ENCODE measurements around the gene LIMS1.
"Not testable (repeated sequence)": the region's sequence is repeated elsewhere in the genome, so short reads cannot be mapped to it uniquely, and the experiment has no call there.

Gene LIMS1

GRCh38 chr2:108589372-108589771 is 55.1 kb downstream of the LIMS1 start:
- no peak for DNase-seq

GRCh38 chr2:108589781-108590180 is 55.5 kb downstream of the LIMS1 start:
- no peak for DNase-seq

- no peak for DNase-seq
Measured at GRCh38 chr2:108591163-108591562, 56.9 kb downstream of the LIMS1 start.

- no peak for DNase-seq
Measured at GRCh38 chr2:108593547-108594098, 59.4 kb downstream of the LIMS1 start.

GRCh38 chr2:108594132-108594981 is 60.1 kb downstream of the LIMS1 start:
- DNase-seq = no peak

GRCh38 chr2:108594982-108595464 is 60.8 kb downstream of the LIMS1 start:
- no peak for DNase-seq

GRCh38 chr2:108595771-108596170 is 61.5 kb downstream of the LIMS1 start:
- peak; percentile 16 for DNase-seq

GRCh38 chr2:108597105-108597744 is 63.0 kb downstream of the LIMS1 start:
- peak; percentile 25 for DNase-seq

GRCh38 chr2:108601199-108601598 is 66.9 kb downstream of the LIMS1 start:
- not testable (repeated sequence) for DNase-seq

GRCh38 chr2:108602422-108602821 is 68.2 kb downstream of the LIMS1 start:
- no peak for DNase-seq

GRCh38 chr2:108604196-108604595 is 69.9 kb downstream of the LIMS1 start:
- DNase-seq = no peak

- no peak for DNase-seq
Measured at GRCh38 chr2:108605947-108606346, 71.7 kb downstream of the LIMS1 start.

GRCh38 chr2:108607706-108608301 is 73.5 kb downstream of the LIMS1 start:
- DNase-seq = peak; percentile 49

- no peak for DNase-seq
Measured at GRCh38 chr2:108611021-108611420, 76.8 kb downstream of the LIMS1 start.

- DNase-seq = no peak
Measured at GRCh38 chr2:108612153-108612513, 77.9 kb downstream of the LIMS1 start.

- DNase-seq = no peak
Measured at GRCh38 chr2:108612514-108613183, 78.4 kb downstream of the LIMS1 start.

GRCh38 chr2:108613261-108614042 is 79.2 kb downstream of the LIMS1 start:
- DNase-seq = no peak

GRCh38 chr2:108614043-108614545 is 79.8 kb downstream of the LIMS1 start:
- no peak for DNase-seq

GRCh38 chr2:108614659-108615058 is 80.4 kb downstream of the LIMS1 start:
- no peak for DNase-seq

- DNase-seq = no peak
Measured at GRCh38 chr2:108615480-108616090, 81.3 kb downstream of the LIMS1 start.

GRCh38 chr2:108616318-108616717 is 82.0 kb downstream of the LIMS1 start:
- DNase-seq = no peak
